ENCODE results near the gene DCAF7.

GRCh38 chr17:63528183-63528582 lies 22.1 kb upstream of the DCAF7 start:
- no peak for TF ChIP-seq CTCF (IDR thresholded peaks at IDR 0.05)
- no peak for TF ChIP-seq POLR2A (IDR thresholded peaks at IDR 0.05)

All from heart left ventricle (tissue), 13 donors.